GM12878 (cell line): ENCODE measurements around the gene RBKS. TPM values are rescaled to one million over a fixed set of nuclear protein-coding genes. Genes with fewer than 3 reads are reported as not detected.

Source experiments
- ATAC-seq: fragments of 200-7000 bp; cut with Tn5 transposase; 3 replicates; pipeline ENCODE4 v1.9.1; 2020; ENCODE audit warnings: mild to moderate bottlenecking, moderate library complexity
- BruUV-seq: library from RNA; stranded (reverse); fragments of 400-500 nt; replicated peaks from 2 replicates; lab custom pipeline; 2021; lab: Mats Ljungman, UMichigan
- CTCF ChIA-PET: fragments of 300-600 bp; sonication (Branson Sonifier 250); formaldehyde crosslinking; extraction: SDS; loops from one replicate; lab custom pipeline; 2021; ENCODE audit warnings: inconsistent platforms; lab: Yijun Ruan, JAX
- POLR2A ChIA-PET: fragments of 350-600 bp; formaldehyde crosslinking; extraction: SDS; loops from one replicate; lab custom pipeline; 2021; ENCODE audit warnings: inconsistent platforms; lab: Charles Lee
- RAD21 ChIA-PET: fragments of 300-600 bp; sonication (Branson Sonifier 250); formaldehyde crosslinking; loops from one replicate; lab custom pipeline; 2023; ENCODE audit warnings: antibody characterized with exemption; ENCODE audit not compliant: unreplicated experiment; lab: Charles Lee
- SMC1A ChIA-PET: fragments of 300-600 bp; sonication (Branson Sonifier 250); formaldehyde crosslinking; loops from one replicate; lab custom pipeline; 2023; ENCODE audit not compliant: unreplicated experiment, uncharacterized antibody; lab: Charles Lee
- DNase-seq: peaks from one replicate; pipeline ENCODE4 v3.0.0-alpha.2; 2011; ENCODE audit warnings: low read depth, low spot score
- FAIRE-seq: peaks from 3 replicates; lab custom pipeline; 2011; peaks lifted over from hg19 to GRCh38; lab: Jason Lieb, UNC
- H2AFZ ChIP-seq: 2 replicates; pipeline ENCODE4 v1.6.0; 2011; ENCODE audit warnings: low read depth, low read length, control low read depth; ENCODE audit not compliant: control insufficient read depth
- H3K27ac ChIP-seq: 2 replicates; pipeline ENCODE4 v1.5.1; 2011; ENCODE audit warnings: control low read depth; ENCODE audit not compliant: control insufficient read depth, insufficient read depth
- H3K27me3 ChIP-seq, 2 experiments: replicated peaks in 1 of 2; 2 replicates each; pipeline versions ENCODE4 v1.6.0 to v1.6.1; 2011; ENCODE audit warnings: low read length in 1 of 2; ENCODE audit not compliant: control insufficient read depth in 2 of 2, insufficient read depth in 2 of 2
- H3K36me3 ChIP-seq, 2 experiments: 2 replicates each; pipeline ENCODE4 v1.5.1; 2011; ENCODE audit warnings: low read length in 1 of 2; ENCODE audit not compliant: control insufficient read depth in 2 of 2, insufficient read depth in 2 of 2
- H3K4me1 ChIP-seq: 2 replicates; pipeline ENCODE4 v1.6.1; 2011; ENCODE audit warnings: mild to moderate bottlenecking, low read length, moderate library complexity, mixed read lengths; ENCODE audit not compliant: control insufficient read depth, insufficient read depth
- H3K4me2 ChIP-seq: 2 replicates; pipeline ENCODE4 v1.6.0; 2011; ENCODE audit warnings: control low read depth; ENCODE audit not compliant: control insufficient read depth, insufficient read depth
- H3K4me3 ChIP-seq: fragments of 200-600 bp; sonication (generic); 2 replicates; pipeline ENCODE4 v1.5.1; 2016
- H3K79me2 ChIP-seq: 2 replicates; pipeline ENCODE4 v1.6.0; 2011; ENCODE audit warnings: low read length; ENCODE audit not compliant: control insufficient read depth, insufficient read depth
- H3K9ac ChIP-seq: 2 replicates; pipeline ENCODE4 v1.8.0; 2011; ENCODE audit warnings: low read length, control low read depth, mixed read lengths; ENCODE audit not compliant: control insufficient read depth, insufficient read depth
- H3K9me3 ChIP-seq: replicated peaks from 3 replicates; pipeline ENCODE4 v1.5.1; 2011; ENCODE audit warnings: mild to moderate bottlenecking, low read length; ENCODE audit not compliant: control insufficient read depth, insufficient read depth
- H4K20me1 ChIP-seq: 2 replicates; pipeline ENCODE4 v1.6.0; 2011; ENCODE audit not compliant: control insufficient read depth, insufficient read depth
- CEBPB ChIP-seq, 2 experiments: fragments of 150-350 bp in 1 of 2; IDR thresholded peaks; 2 replicates each; pipeline ENCODE4 v1.6.1; 2012 to 2014; ENCODE audit warnings: low read depth in 2 of 2, low read length in 2 of 2, borderline replicate concordance in 1 of 2, inconsistent platforms in 1 of 2
- E2F8 ChIP-seq: fragments of 450-650 bp; IDR thresholded peaks from 2 replicates; pipeline ENCODE4 v1.6.1; 2018; ENCODE audit warnings: mild to moderate bottlenecking, low read depth, moderate library complexity; ENCODE audit not compliant: partially characterized antibody
- EED ChIP-seq: sonication (generic); IDR thresholded peaks from 2 replicates; pipeline ENCODE4 v1.6.1; 2016; ENCODE audit warnings: antibody characterized with exemption, low read depth
- FOXM1 ChIP-seq: IDR thresholded peaks from 2 replicates; pipeline ENCODE4 v1.6.1; 2012; ENCODE audit warnings: low read depth, mild to moderate bottlenecking, inconsistent platforms, low read length, moderate library complexity
- HDGF ChIP-seq: fragments of 450-650 bp; IDR thresholded peaks from 2 replicates; pipeline ENCODE4 v1.6.1; 2016; ENCODE audit warnings: antibody characterized with exemption
- IRF4 ChIP-seq: IDR thresholded peaks from 2 replicates; pipeline ENCODE4 v1.6.1; 2011; ENCODE audit warnings: low read depth, low read length
- JUND ChIP-seq: IDR thresholded peaks from 2 replicates; pipeline ENCODE4 v1.6.1; 2012; ENCODE audit warnings: low read depth, mild to moderate bottlenecking, low read length, improper control_type of control experiment, moderate library complexity
- MEF2A ChIP-seq: IDR thresholded peaks from 2 replicates; pipeline ENCODE4 v1.6.1; 2011; ENCODE audit warnings: low read depth, mild to moderate bottlenecking, low read length, moderate library complexity; ENCODE audit not compliant: insufficient read depth
- MEF2B ChIP-seq: fragments of 450-650 bp; IDR thresholded peaks from 2 replicates; pipeline ENCODE4 v1.6.1; 2018; ENCODE audit warnings: mild to moderate bottlenecking, moderate library complexity; ENCODE audit not compliant: partially characterized antibody, poor library complexity, severe bottlenecking
- PAX5 ChIP-seq: IDR thresholded peaks from 2 replicates; pipeline ENCODE4 v1.6.1; 2011; ENCODE audit warnings: low read depth, low read length, borderline replicate concordance
- POU2F2 ChIP-seq: IDR thresholded peaks from 3 replicates; pipeline ENCODE4 v1.6.1; 2011; ENCODE audit warnings: low read depth, mild to moderate bottlenecking, low read length, borderline replicate concordance
- RELA ChIP-seq: fragments of 450-650 bp; IDR thresholded peaks from 2 replicates; pipeline ENCODE4 v1.8.0; 2014; ENCODE audit warnings: borderline replicate concordance; ENCODE audit not compliant: partially characterized antibody
- SPI1 ChIP-seq: IDR thresholded peaks from 2 replicates; pipeline ENCODE4 v1.6.1; 2011; ENCODE audit warnings: low read depth, mild to moderate bottlenecking, low read length, moderate library complexity, borderline replicate concordance; ENCODE audit not compliant: insufficient read depth
- SUPT20H ChIP-seq: IDR thresholded peaks from 2 replicates; pipeline ENCODE4 v1.6.1; 2011; ENCODE audit warnings: low read depth, mild to moderate bottlenecking, low read length, moderate library complexity, borderline replicate concordance; ENCODE audit not compliant: control insufficient read depth
- TARDBP ChIP-seq: IDR thresholded peaks from 2 replicates; pipeline ENCODE4 v1.6.1; 2016; ENCODE audit warnings: borderline replicate concordance
- TCF7 ChIP-seq: IDR thresholded peaks from 2 replicates; pipeline ENCODE4 v1.6.1; 2014; ENCODE audit warnings: antibody characterized with exemption, borderline replicate concordance
- ZSCAN29 ChIP-seq: fragments of 450-650 bp; IDR thresholded peaks from 2 replicates; pipeline ENCODE4 v1.6.1; 2017; ENCODE audit warnings: mild to moderate bottlenecking, moderate library complexity
- WGBS: methylation state at CpG from one replicate; pipeline ENCODE4 v1.1.6; 2016; ENCODE audit warnings: low lambda C conversion rate; ENCODE audit not compliant: insufficient replicate concordance, insufficient coverage; ENCODE audit errors: missing lambda C conversion rate; 5-methylcytosine and 5-hydroxymethylcytosine counted together
- in situ Hi-C: fragments of 300-500 bp; cut with MboI; formaldehyde crosslinking; loops from 9 replicates; pipeline ENCODE4 v1.14.3; 2018; ENCODE audit warnings: mixed read lengths
- intact Hi-C: fragments of 100-400 bp; cut with micrococcal nuclease; formaldehyde crosslinking; loops from one replicate; pipeline ENCODE4 v1.14.2; 2022; ENCODE audit not compliant: unreplicated experiment
- polyA plus RNA-seq, 11 experiments: library from polyadenylated mRNA; depleted of rRNA in 4 of 11; unstranded in 6 of 11; stranded (reverse) in 5 of 11; fragments of >200 nt; fragmentation: Nextera tagmentation in 4 of 11; fragmentation: Illumina TruSeq in 1 of 11; extraction: Ambion mirVana in 4 of 11; extraction: Trizol in 1 of 11; gene quantifications; 1 replicate in 1 of 11; 2 replicates in 10 of 11; pipeline versions ENCODE4 v1.2.1 to v1.2.3, GENCODE V29; 2011 to 2016; ENCODE audit warnings: inconsistent platforms in 2 of 11, missing spikeins in 2 of 11, low read depth in 1 of 11
- total RNA-seq, 4 experiments: library from RNA; depleted of rRNA in 3 of 4; stranded (reverse); fragments of >200 nt in 3 of 4; fragmentation: Illumina TruSeq in 1 of 4; extraction: Trizol in 1 of 4; gene quantifications; 2 replicates each; pipeline versions ENCODE4 v1.2.1 to v1.2.3, GENCODE V29; 2013 to 2021
- TF ChIP-seq, protein P1 (sequence below): fragments of 450-650 bp; IDR thresholded peaks from 2 replicates; pipeline ENCODE4 v1.6.1; 2017; ENCODE audit warnings: mild to moderate bottlenecking, low read depth, inconsistent platforms; ENCODE audit not compliant: poor library complexity, severe bottlenecking

The RBKS gene
- total and polyA plus RNA-seq, 10 of the 15 experiments (the other 5 are each of a cell fraction or from before 2014, with no cell fraction given): 0.39 to 1.8 (median 1.0) TPM

GRCh38 chr2:27869763-27870162 lies 20.4 kb downstream of the RBKS start:
- Histone ChIP-seq H3K36me3 (no peaks in the 10 kb centered on the region), H3K4me1 (no peaks in the 10 kb centered on the region), H2AFZ (no peak overlapping the region), H3K4me3 (no peak overlapping the region), H3K9ac (no peak overlapping the region), H4K20me1 (no peaks in the 10 kb centered on the region), H3K27me3 (no peaks in the 10 kb centered on the region), H3K27ac (no peak overlapping the region), H3K9me3 (no peaks in the 10 kb centered on the region), H3K79me2 (no peaks in the 10 kb centered on the region), H3K4me2 (no peak overlapping the region)
- BruUV-seq: no TSS peak
- 64% methylated on average over 6 of the region's 6 CpGs for WGBS
- ATAC-seq: no peak
- ChIA-PET POLR2A (no interaction called here), RAD21 (no interaction called here), SMC1A (interaction anchor here (0.6 kb wide), 1 partner anchor 432 kb away, joined by 3 read pairs; no protein-coding TSS in a partner anchor), CTCF (no interaction called here)
- intact Hi-C loops (no loop called here), in situ Hi-C loops (no loop called here)
- no peak for TF ChIP-seq E2F8
- TF ChIP-seq HDGF: no peak
- no peak for TF ChIP-seq POU2F2
- TF ChIP-seq MEF2A: no peak
- TF ChIP-seq TCF7: no peak
- TF ChIP-seq JUND: no peak
- TF ChIP-seq RELA: no peak
- TF ChIP-seq FOXM1: no peak
- TF ChIP-seq SUPT20H: no peak
- no peak for TF ChIP-seq SPI1
- TF ChIP-seq EED: no peak
- TF ChIP-seq MEF2B: no peak
- no peak for TF ChIP-seq PAX5
- no peak for TF ChIP-seq IRF4
- TF ChIP-seq TARDBP: no peak
- no peak for TF ChIP-seq CEBPB (IDR thresholded peaks at IDR 0.05; ENCODE audit: borderline replicate concordance in 1 of 2, low read depth in 2 of 2, low read length in 2 of 2)
- TF ChIP-seq, protein P1, sequence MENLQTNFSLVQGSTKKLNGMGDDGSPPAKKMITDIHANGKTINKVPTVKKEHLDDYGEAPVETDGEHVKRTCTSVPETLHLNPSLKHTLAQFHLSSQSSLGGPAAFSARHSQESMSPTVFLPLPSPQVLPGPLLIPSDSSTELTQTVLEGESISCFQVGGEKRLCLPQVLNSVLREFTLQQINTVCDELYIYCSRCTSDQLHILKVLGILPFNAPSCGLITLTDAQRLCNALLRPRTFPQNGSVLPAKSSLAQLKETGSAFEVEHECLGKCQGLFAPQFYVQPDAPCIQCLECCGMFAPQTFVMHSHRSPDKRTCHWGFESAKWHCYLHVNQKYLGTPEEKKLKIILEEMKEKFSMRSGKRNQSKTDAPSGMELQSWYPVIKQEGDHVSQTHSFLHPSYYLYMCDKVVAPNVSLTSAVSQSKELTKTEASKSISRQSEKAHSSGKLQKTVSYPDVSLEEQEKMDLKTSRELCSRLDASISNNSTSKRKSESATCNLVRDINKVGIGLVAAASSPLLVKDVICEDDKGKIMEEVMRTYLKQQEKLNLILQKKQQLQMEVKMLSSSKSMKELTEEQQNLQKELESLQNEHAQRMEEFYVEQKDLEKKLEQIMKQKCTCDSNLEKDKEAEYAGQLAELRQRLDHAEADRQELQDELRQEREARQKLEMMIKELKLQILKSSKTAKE: no peak
- no peak for TF ChIP-seq ZSCAN29
- DNase-seq: no peak
- FAIRE-seq: no peak
